ENCODE measurements around the gene COG6.

DNA sequence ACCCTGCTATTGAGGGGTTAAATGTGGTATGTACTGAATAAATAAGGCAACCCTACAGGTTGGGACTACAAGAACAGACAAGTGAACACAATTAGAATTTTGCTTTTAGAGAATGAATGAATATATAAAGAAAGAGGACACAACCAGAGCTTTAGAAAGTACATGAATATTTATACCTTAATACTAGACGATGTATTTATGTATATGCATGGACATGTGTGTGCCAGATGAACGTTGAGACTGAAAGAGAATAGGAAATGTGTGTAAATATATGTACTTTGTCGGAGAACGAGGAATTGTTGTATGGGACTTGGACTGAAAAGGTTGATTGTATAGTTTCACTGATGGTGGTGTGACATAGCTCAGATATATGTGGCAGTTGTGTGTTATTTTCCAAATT is 9.3 kb upstream of the COG6 start:
- TF ChIP-seq, protein P1, sequence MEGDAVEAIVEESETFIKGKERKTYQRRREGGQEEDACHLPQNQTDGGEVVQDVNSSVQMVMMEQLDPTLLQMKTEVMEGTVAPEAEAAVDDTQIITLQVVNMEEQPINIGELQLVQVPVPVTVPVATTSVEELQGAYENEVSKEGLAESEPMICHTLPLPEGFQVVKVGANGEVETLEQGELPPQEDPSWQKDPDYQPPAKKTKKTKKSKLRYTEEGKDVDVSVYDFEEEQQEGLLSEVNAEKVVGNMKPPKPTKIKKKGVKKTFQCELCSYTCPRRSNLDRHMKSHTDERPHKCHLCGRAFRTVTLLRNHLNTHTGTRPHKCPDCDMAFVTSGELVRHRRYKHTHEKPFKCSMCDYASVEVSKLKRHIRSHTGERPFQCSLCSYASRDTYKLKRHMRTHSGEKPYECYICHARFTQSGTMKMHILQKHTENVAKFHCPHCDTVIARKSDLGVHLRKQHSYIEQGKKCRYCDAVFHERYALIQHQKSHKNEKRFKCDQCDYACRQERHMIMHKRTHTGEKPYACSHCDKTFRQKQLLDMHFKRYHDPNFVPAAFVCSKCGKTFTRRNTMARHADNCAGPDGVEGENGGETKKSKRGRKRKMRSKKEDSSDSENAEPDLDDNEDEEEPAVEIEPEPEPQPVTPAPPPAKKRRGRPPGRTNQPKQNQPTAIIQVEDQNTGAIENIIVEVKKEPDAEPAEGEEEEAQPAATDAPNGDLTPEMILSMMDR (IDR thresholded peaks at IDR 0.05; ENCODE audit: low read depth, low read length, missing input control) = no peak
- TF ChIP-seq, protein P2, sequence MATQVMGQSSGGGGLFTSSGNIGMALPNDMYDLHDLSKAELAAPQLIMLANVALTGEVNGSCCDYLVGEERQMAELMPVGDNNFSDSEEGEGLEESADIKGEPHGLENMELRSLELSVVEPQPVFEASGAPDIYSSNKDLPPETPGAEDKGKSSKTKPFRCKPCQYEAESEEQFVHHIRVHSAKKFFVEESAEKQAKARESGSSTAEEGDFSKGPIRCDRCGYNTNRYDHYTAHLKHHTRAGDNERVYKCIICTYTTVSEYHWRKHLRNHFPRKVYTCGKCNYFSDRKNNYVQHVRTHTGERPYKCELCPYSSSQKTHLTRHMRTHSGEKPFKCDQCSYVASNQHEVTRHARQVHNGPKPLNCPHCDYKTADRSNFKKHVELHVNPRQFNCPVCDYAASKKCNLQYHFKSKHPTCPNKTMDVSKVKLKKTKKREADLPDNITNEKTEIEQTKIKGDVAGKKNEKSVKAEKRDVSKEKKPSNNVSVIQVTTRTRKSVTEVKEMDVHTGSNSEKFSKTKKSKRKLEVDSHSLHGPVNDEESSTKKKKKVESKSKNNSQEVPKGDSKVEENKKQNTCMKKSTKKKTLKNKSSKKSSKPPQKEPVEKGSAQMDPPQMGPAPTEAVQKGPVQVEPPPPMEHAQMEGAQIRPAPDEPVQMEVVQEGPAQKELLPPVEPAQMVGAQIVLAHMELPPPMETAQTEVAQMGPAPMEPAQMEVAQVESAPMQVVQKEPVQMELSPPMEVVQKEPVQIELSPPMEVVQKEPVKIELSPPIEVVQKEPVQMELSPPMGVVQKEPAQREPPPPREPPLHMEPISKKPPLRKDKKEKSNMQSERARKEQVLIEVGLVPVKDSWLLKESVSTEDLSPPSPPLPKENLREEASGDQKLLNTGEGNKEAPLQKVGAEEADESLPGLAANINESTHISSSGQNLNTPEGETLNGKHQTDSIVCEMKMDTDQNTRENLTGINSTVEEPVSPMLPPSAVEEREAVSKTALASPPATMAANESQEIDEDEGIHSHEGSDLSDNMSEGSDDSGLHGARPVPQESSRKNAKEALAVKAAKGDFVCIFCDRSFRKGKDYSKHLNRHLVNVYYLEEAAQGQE (IDR thresholded peaks at IDR 0.05) = no peak
- TF ChIP-seq SP1 (IDR thresholded peaks at IDR 0.05) (no peak), HNF4A (conservative IDR thresholded peaks at IDR 0.05) (no peak), RAD21 (IDR thresholded peaks at IDR 0.05) (no peak), YY1 (IDR thresholded peaks at IDR 0.05) (no peak), TAF1 (conservative IDR thresholded peaks at IDR 0.05) (no peak), NR2F2 (IDR thresholded peaks at IDR 0.05) (no peak), JUND (IDR thresholded peaks at IDR 0.05) (no peak), EGR1 (IDR thresholded peaks at IDR 0.05; ENCODE audit: low read depth in 2 of 2) (no peak)
- TF ChIP-seq, protein P3, sequence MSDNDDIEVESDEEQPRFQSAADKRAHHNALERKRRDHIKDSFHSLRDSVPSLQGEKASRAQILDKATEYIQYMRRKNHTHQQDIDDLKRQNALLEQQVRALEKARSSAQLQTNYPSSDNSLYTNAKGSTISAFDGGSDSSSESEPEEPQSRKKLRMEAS (IDR thresholded peaks at IDR 0.05) = no peak
- TF ChIP-seq, protein P4, sequence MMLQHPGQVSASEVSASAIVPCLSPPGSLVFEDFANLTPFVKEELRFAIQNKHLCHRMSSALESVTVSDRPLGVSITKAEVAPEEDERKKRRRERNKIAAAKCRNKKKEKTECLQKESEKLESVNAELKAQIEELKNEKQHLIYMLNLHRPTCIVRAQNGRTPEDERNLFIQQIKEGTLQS (IDR thresholded peaks at IDR 0.05) = no peak

Data from liver (tissue), 3 donors.